ENCODE data around the gene PARP16. TPM values are rescaled to one million over a fixed set of nuclear protein-coding genes. Genes with fewer than 3 reads are reported as not detected.

PARP16 gene
- total RNA-seq, 2 donors from 2014 or later: 19.8 to 22.0 TPM

DNA sequence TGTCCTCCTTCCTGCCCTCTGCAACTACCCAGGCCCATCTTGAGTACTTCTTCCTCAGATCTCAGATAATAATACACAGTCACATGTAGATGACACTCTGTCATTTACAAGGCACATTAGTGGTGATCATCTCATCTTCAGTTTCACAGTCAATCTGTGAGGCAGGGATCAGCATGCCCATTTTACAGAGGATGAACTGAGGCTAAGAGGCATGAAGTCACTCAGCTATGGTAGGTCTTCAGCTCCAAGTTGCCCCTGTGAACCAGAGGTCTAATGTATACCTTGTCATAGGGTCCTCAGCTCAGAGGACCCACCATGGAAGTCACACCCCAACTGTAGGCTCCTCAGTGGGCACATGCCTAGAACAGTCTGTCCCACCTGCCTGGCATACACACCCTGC is 71.2 kb downstream of the PARP16 start:
- H3K27ac Mint-ChIP-seq: peak overlapping the region; percentile 29
- H3K4me3 Mint-ChIP-seq: no peak overlapping the region
- H3K4me1 Mint-ChIP-seq: peaks cover 5% of the 10 kb centered on the region
- no peaks in the 10 kb centered on the region for H3K27me3 Mint-ChIP-seq
- ATAC-seq (replicated peaks): no peak
- H3K9me3 Mint-ChIP-seq: no peaks in the 10 kb centered on the region
- no peaks in the 10 kb centered on the region for H3K36me3 Mint-ChIP-seq (ENCODE audit: low read depth)

- Mint-ChIP-seq H3K4me3 (no peak overlapping the region), H3K36me3 (ENCODE audit: low read depth) (no peaks in the 10 kb centered on the region), H3K27ac (no peak overlapping the region), H3K9me3 (no peaks in the 10 kb centered on the region), H3K27me3 (no peaks in the 10 kb centered on the region), H3K4me1 (peaks cover 5% of the 10 kb centered on the region)
- ATAC-seq (replicated peaks): no peak
These were observed 72.7 kb downstream of the PARP16 start for GRCh38 chr15:65214010-65214409.

DNA sequence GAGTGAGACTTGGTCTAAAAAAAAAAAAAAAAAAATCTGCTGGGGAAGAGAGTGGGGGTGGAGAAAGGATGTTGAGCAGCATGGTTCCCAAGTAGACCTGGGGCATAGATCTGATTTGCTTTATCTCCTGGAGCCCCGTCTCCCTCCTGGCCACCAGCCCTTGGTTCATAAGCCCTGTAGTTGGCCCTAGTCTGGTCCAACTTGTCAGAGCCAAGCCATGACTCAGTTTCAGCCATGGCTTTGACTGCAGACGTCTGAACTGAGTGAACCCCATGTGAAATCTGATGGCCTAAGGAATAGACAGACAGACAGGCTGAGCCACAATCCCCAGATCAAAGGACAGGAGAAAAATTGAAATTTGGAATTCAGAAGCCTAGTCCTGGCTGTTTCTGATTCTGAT is 73.4 kb downstream of the PARP16 start:
- Mint-ChIP-seq H3K4me1 (peaks cover 5% of the 10 kb centered on the region), H3K27ac (no peak overlapping the region), H3K4me3 (no peak overlapping the region), H3K36me3 (ENCODE audit: low read depth) (no peaks in the 10 kb centered on the region), H3K27me3 (no peaks in the 10 kb centered on the region), H3K9me3 (no peaks in the 10 kb centered on the region)
- no peak for ATAC-seq (replicated peaks)

- no peaks in the 10 kb centered on the region for H3K4me1 Mint-ChIP-seq
- H3K27ac Mint-ChIP-seq: no peak overlapping the region
- no peak overlapping the region for H3K4me3 Mint-ChIP-seq
- no peaks in the 10 kb centered on the region for H3K36me3 Mint-ChIP-seq (ENCODE audit: low read depth)
- no peaks in the 10 kb centered on the region for H3K27me3 Mint-ChIP-seq
- no peaks in the 10 kb centered on the region for H3K9me3 Mint-ChIP-seq
- ATAC-seq (replicated peaks): peak; percentile 72
These were observed 74.6 kb downstream of the PARP16 start for GRCh38 chr15:65212097-65212496.

GRCh38 chr15:65211482-65211982 is 75.2 kb downstream of the PARP16 start:
- H3K4me1 Mint-ChIP-seq: no peaks in the 10 kb centered on the region
- no peak for ATAC-seq (replicated peaks)

DNA sequence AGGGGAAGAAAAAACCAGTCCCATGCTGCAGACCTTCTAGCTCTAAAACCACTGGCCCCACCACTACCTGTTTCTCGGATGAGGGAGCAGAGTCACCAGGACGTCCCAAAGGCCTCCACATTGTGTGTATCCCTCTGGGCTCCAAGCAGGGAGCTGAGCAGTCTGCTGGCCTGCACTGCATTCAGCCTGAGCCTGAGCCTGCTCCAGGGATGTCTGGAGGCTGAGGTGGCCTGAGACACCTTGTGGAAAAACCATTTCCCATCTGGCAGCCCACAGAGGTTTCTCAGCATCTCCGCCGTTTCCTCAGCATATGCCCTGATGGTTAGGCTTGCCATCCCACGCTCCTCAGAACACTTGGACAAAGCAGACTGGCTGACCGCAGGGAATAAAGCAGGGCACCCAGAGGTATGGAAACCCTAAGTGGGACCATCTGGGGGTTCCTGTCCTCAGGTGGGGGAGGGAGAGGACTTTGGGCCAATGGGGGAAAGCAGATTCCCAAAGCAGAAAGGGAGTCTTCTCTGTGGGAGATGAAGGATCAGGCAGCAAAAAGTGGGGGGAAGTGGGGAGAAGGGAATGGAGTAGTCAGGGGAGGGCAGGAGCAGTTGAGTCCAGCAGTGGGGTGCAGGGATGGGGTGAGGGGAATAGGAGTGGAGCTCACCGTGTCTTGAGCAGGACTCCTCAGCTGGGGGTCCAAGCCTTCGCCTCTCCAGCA is 75.8 kb downstream of the PARP16 start, which contains the start of gene CILP:
Gene CILP, minus strand, starts transcription at position 704 of the 712 bp plus-strand sequence. CDS start 1,718 bp downstream, outside the sequence.
- no peaks in the 10 kb centered on the region for H3K4me1 Mint-ChIP-seq
- H3K27ac Mint-ChIP-seq: no peak within 1 kb of the TSS
- no peaks in the 10 kb centered on the region for H3K27me3 Mint-ChIP-seq
- no peaks in the 10 kb centered on the region for H3K36me3 Mint-ChIP-seq (ENCODE audit: low read depth)
- ATAC-seq (replicated peaks): no peak
- H3K4me3 Mint-ChIP-seq: no peak within 1 kb of the TSS
- H3K9me3 Mint-ChIP-seq: no peaks in the 10 kb centered on the region

More at GRCh38 chr15:65211482-65211982, 75.2 kb downstream of the PARP16 start:
- H3K9me3 Mint-ChIP-seq: no peaks in the 10 kb centered on the region
- no peak overlapping the region for H3K4me3 Mint-ChIP-seq
- no peaks in the 10 kb centered on the region for H3K36me3 Mint-ChIP-seq (ENCODE audit: low read depth)
- no peaks in the 10 kb centered on the region for H3K27me3 Mint-ChIP-seq
- H3K27ac Mint-ChIP-seq: no peak overlapping the region

DNA sequence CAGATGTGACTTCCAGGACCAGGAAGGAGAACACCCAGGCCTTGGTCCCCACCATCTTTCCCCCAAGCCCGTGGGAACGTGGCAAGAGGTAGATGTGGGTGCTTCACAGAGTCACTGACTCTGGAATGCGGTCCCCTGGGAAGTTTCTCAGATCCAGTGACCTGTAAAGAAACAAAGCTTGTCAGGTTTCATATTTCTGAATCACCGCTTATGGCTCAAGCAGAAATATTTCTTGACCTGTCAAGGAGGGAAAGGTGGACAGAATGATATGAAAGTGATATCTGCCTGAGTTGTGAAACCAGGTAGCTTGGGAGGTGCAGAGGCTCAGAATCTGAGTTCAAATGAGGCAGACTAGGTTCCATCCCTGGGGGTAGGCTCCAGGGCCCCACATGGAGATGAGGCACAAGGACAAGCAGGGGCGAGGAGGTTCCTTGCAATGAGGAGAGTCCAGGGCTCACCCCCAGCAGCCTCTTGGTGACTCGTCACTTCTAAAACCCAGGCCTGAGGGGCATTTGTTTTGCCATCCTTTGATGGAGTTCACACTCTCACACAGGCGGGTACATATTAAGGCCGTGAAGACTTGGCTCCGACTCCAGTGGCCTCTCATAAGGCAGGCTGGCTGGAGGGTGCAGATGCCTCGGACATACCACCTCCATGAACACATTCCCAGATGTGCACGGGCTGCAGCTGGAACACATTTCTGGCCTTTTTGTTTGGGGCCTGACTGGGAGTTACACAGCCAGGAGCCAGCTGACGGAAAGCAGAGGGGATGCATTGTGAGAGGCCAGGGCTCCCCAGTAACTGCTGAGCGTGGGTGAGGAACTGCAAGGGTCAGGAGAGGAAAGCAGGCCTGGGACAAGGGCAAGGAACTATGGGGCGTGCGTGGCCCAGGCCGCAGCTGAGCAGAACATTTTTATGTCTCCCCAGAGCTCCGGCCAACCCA is 76.7 kb downstream of the PARP16 start:
- ATAC-seq (replicated peaks): no peak
- no peak overlapping the region for H3K27ac Mint-ChIP-seq
- no peaks in the 10 kb centered on the region for H3K9me3 Mint-ChIP-seq
- H3K4me3 Mint-ChIP-seq: no peak overlapping the region
- no peaks in the 10 kb centered on the region for H3K27me3 Mint-ChIP-seq
- H3K4me1 Mint-ChIP-seq: no peaks in the 10 kb centered on the region
- no peaks in the 10 kb centered on the region for H3K36me3 Mint-ChIP-seq (ENCODE audit: low read depth)

GRCh38 chr15:65208647-65209046 is 78.0 kb downstream of the PARP16 start:
- H3K4me1 Mint-ChIP-seq: no peaks in the 10 kb centered on the region
- no peak overlapping the region for H3K4me3 Mint-ChIP-seq
- H3K27ac Mint-ChIP-seq: no peak overlapping the region
- no peaks in the 10 kb centered on the region for H3K27me3 Mint-ChIP-seq
- H3K36me3 Mint-ChIP-seq (ENCODE audit: low read depth): no peaks in the 10 kb centered on the region
- ATAC-seq (replicated peaks): no peak
- no peaks in the 10 kb centered on the region for H3K9me3 Mint-ChIP-seq

Other genes with a start within 250 kb of the PARP16 start
- gene SLC51B, start 241.5 kb downstream of the PARP16 start, total RNA-seq: not detected
- not detected for gene RASL12, start 218.9 kb downstream of the PARP16 start, total RNA-seq
- gene KBTBD13, start 210.1 kb downstream of the PARP16 start, total RNA-seq: not detected
- 1 to 10 TPM; 5.2 to 6.1 TPM for gene UBAP1L, start 171.7 kb downstream of the PARP16 start, total RNA-seq
- gene PDCD7, start 153.1 kb downstream of the PARP16 start, total RNA-seq: 10 to 100 TPM; 22.0 to 36.7 TPM
- 10 to 100 TPM; 61.1 to 74.2 TPM for gene CLPX, start 101.5 kb downstream of the PARP16 start, total RNA-seq
- under 1 TPM; 0.05 to 0.09 TPM for gene CILP, start 75.4 kb downstream of the PARP16 start, total RNA-seq
- gene RNU5A-1, start 9.2 kb upstream of the PARP16 start, total RNA-seq: not detected
- 10 to 100 TPM in 1 of 2 donors, not detected in 1; 14.1 TPM for gene RNU5B-1, start 17.8 kb upstream of the PARP16 start, total RNA-seq
- not detected for gene IGDCC3, start 91.1 kb upstream of the PARP16 start, total RNA-seq
- gene IGDCC4, start 136.1 kb upstream of the PARP16 start, total RNA-seq: under 1 TPM; 0.15 to 0.66 TPM
- 10 to 100 TPM; 30.7 to 31.4 TPM for gene DPP8, start 230.8 kb upstream of the PARP16 start, total RNA-seq
- gene HACD3, start 243.6 kb upstream of the PARP16 start, total RNA-seq: 10 to 100 TPM; 24.9 to 44.7 TPM